GM12891 (cell line): ENCODE data around the gene CCSER1.

Source experiments
- POLR2AphosphoS5 ChIP-seq: IDR thresholded peaks from 2 replicates; pipeline ENCODE4 v1.6.1; 2011; ENCODE audit warnings: low read depth, low read length, control low read depth
- TAF1 ChIP-seq: IDR thresholded peaks from 2 replicates; pipeline ENCODE4 v1.6.1; 2011; ENCODE audit warnings: low read depth, low read length, control low read depth

DNA sequence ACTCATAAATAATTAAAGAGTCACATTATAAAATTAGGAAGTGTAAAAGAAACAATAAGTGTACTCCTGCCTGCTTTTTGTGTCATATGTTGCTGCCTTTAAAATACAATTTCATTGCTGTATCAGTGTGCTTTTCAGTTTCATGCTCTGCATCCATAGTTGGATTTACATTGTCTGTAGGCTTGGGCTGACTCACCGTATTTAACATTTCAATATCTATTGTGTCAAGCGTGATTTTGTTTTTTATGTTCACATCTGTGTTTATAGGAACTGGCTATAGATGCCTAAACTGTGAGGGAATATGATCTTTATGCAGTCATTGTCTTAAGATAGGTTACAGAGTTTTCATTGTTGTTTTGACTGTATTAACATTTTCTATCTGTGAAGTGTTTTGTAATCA lies 18.1 kb downstream of the CCSER1 start:
- TF ChIP-seq TAF1 (no peak), POLR2AphosphoS5 (no peak)
